ENCODE measurements around the gene CFAP61. TPM values are rescaled to one million over a fixed set of nuclear protein-coding genes. Genes with fewer than 3 reads are reported as not detected.

Gene CFAP61
- total and polyA plus RNA-seq, 9 of the 15 experiments (the other 6 are each of a cell fraction or from before 2014, with no cell fraction given): 0.11 TPM; not detected in 8

GRCh38 chr20:20023395-20023794 is 28.9 kb upstream of the CFAP61 start:
- Histone ChIP-seq H4K20me1 (replicated peaks; ENCODE audit: control insufficient read depth, insufficient read depth, low read length) (0 out of 2 replicates have a peak, but pooled peaks cover 2% of the 10 kb centered on the region), H3K27me3 (ENCODE audit: control insufficient read depth in 2 of 2, insufficient read depth in 2 of 2, low read length in 2 of 2) (no peaks in the 10 kb centered on the region), H3K9ac (ENCODE audit: insufficient read depth in 1 of 2, low read depth in 2 of 2, low read length in 2 of 2) (no peak overlapping the region), H3K9me1 (ENCODE audit: control insufficient read depth, insufficient read depth, low read length) (no peaks in the 10 kb centered on the region), H3K4me2 (ENCODE audit: insufficient read depth, low read length) (no peak overlapping the region), H3K27ac (ENCODE audit: extremely low read depth, low read depth, low read length) (no peak overlapping the region), H3K36me3 (ENCODE audit: control insufficient read depth, insufficient read depth, low read length) (peaks cover 62% of the 10 kb centered on the region), H3K4me1 (replicated peaks in 1 of 2; ENCODE audit: control insufficient read depth in 2 of 2, insufficient read depth in 2 of 2, low read length in 2 of 2) (peaks cover 0 to 7% of the 10 kb centered on the region in 2 experiments; a peak in 3 of 5 replicates), H3K4me3 (no peak overlapping the region), H2AFZ (ENCODE audit: low read depth, low read length) (no peak overlapping the region), H3K9me3 (replicated peaks; ENCODE audit: control insufficient read depth, insufficient read depth, low read depth, low read length) (no peaks in the 10 kb centered on the region), H3K79me2 (ENCODE audit: control insufficient read depth, insufficient read depth, low read length) (peaks cover 72% of the 10 kb centered on the region)
- no TSS peak for BruUV-seq (replicated peaks)
- CTCF ChIA-PET (ENCODE audit: low intra/inter-chr PET ratio): no interaction called here
- ATAC-seq (no peak), FAIRE-seq (no peak), DNase-seq (ENCODE audit: extremely low read depth in 1 of 4, low spot score in 3 of 4) (no peak)
- POLR2A ChIA-PET: no interaction called here
- 69% methylated on average over 2 of the region's 3 CpGs for WGBS (ENCODE audit: insufficient coverage, low coverage, missing lambda C conversion rate)
- intact Hi-C loops (cut with micrococcal nuclease) (no loop called here), in situ Hi-C loops (cut with MboI) (no loop called here)
- no peak for TF ChIP-seq FOXK2 (conservative IDR thresholded peaks at IDR 0.05 in 1 of 2, IDR thresholded peaks at IDR 0.05 in 1 of 2; ENCODE audit: low read depth in 2 of 2)
- TF ChIP-seq, protein P1, sequence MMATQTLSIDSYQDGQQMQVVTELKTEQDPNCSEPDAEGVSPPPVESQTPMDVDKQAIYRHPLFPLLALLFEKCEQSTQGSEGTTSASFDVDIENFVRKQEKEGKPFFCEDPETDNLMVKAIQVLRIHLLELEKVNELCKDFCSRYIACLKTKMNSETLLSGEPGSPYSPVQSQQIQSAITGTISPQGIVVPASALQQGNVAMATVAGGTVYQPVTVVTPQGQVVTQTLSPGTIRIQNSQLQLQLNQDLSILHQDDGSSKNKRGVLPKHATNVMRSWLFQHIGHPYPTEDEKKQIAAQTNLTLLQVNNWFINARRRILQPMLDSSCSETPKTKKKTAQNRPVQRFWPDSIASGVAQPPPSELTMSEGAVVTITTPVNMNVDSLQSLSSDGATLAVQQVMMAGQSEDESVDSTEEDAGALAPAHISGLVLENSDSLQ (IDR thresholded peaks at IDR 0.05): no peak
- TF ChIP-seq ZBED1 (IDR thresholded peaks at IDR 0.05): no peak
- TF ChIP-seq HMG20A (CRISPR knock-in tag; conservative IDR thresholded peaks at IDR 0.05): no peak
- TF ChIP-seq CTCFL (IDR thresholded peaks at IDR 0.05; ENCODE audit: borderline replicate concordance, insufficient read depth, low read depth, low read length, poor library complexity, severe bottlenecking): no peak
- no peak for TF ChIP-seq ZNF133 (CRISPR knock-in tag; IDR thresholded peaks at IDR 0.05)
- no peak for TF ChIP-seq EHMT2 (IDR thresholded peaks at IDR 0.05)
- TF ChIP-seq TAF1 (IDR thresholded peaks at IDR 0.05; ENCODE audit: control insufficient read depth, extremely low read depth, insufficient read depth, low read length, severe bottlenecking): no peak
- no peak for TF ChIP-seq MTA3 (IDR thresholded peaks at IDR 0.05; ENCODE audit: borderline replicate concordance)
- no peak for TF ChIP-seq MEF2D (tag; conservative IDR thresholded peaks at IDR 0.05; ENCODE audit: low read depth)
- no peak for TF ChIP-seq GMEB1 (CRISPR knock-in tag; IDR thresholded peaks at IDR 0.05)
- TF ChIP-seq MITF (IDR thresholded peaks at IDR 0.05): no peak
- TF ChIP-seq ZC3H11A (IDR thresholded peaks at IDR 0.05; ENCODE audit: low read depth, low read length): no peak
- no peak for TF ChIP-seq ASH1L (IDR thresholded peaks at IDR 0.05; ENCODE audit: borderline replicate concordance, low read depth, partially characterized antibody)
- TF ChIP-seq RBM15 (IDR thresholded peaks at IDR 0.05; ENCODE audit: insufficient read depth, low read length): no peak
- TF ChIP-seq TAF7 (tag; IDR thresholded peaks at IDR 0.05): no peak
- no peak for TF ChIP-seq BRF1 (IDR thresholded peaks at IDR 0.05; ENCODE audit: borderline replicate concordance, extremely low read depth, insufficient read length)
